Testis (tissue), 2 donors: ENCODE measurements around the gene COL1A2.

Experiments used
- POLR2A ChIP-seq: fragments of 450-650 bp; IDR thresholded peaks from one replicate; pipeline ENCODE4 v1.6.1; 2017; ENCODE audit warnings: antibody characterized with exemption, mild to moderate bottlenecking, moderate library complexity
- TF ChIP-seq, protein P1 (sequence below), 3 experiments: fragments of 450-650 bp in 2 of 3; fragments of 200-600 bp in 1 of 3; sonication (generic) in 1 of 3; IDR thresholded peaks; one replicate each; pipeline ENCODE4 v1.5.1; 2016 to 2019; ENCODE audit warnings: antibody characterized with exemption in 3 of 3, mild to moderate bottlenecking in 2 of 3, moderate library complexity in 1 of 3

DNA sequence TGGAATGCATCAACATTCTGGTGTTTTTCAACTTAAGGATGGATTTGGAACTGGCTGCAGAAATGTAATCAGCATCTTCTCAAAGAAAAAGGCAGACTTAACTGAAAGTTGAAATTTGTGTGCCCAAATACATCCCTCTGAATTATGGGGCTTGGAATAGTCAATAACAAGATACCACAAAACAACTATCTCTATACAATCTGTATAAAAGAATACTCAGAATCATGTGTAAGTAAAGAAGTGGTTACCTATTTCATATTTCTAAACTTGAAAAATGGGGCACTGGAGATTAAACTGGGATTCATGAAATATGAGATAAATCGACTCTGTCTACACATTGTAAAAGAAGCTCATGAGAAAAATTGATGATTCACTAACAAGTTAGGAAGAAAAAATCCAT, 6.2 kb upstream of the COL1A2 start:
- TF ChIP-seq, protein P1, sequence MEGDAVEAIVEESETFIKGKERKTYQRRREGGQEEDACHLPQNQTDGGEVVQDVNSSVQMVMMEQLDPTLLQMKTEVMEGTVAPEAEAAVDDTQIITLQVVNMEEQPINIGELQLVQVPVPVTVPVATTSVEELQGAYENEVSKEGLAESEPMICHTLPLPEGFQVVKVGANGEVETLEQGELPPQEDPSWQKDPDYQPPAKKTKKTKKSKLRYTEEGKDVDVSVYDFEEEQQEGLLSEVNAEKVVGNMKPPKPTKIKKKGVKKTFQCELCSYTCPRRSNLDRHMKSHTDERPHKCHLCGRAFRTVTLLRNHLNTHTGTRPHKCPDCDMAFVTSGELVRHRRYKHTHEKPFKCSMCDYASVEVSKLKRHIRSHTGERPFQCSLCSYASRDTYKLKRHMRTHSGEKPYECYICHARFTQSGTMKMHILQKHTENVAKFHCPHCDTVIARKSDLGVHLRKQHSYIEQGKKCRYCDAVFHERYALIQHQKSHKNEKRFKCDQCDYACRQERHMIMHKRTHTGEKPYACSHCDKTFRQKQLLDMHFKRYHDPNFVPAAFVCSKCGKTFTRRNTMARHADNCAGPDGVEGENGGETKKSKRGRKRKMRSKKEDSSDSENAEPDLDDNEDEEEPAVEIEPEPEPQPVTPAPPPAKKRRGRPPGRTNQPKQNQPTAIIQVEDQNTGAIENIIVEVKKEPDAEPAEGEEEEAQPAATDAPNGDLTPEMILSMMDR (IDR thresholded peaks at IDR 0.05): no peak
- TF ChIP-seq POLR2A: no peak
